GM23248 (cell line): ENCODE results near the gene MFSD1.

ENCODE experiments used
- EZH2 ChIP-seq: fragments of 200-600 bp; sonication (generic); IDR thresholded peaks from 2 replicates; pipeline ENCODE4 v1.6.1; 2018; ENCODE audit warnings: antibody characterized with exemption, mild to moderate bottlenecking; ENCODE audit not compliant: insufficient read depth, poor library complexity, severe bottlenecking
- EZH2phosphoT487 ChIP-seq: fragments of 200-600 bp; sonication (generic); IDR thresholded peaks from 2 replicates; pipeline ENCODE4 v1.6.1; 2018; ENCODE audit warnings: antibody characterized with exemption, moderate library complexity, mild to moderate bottlenecking, low read depth; ENCODE audit not compliant: insufficient read depth

DNA sequence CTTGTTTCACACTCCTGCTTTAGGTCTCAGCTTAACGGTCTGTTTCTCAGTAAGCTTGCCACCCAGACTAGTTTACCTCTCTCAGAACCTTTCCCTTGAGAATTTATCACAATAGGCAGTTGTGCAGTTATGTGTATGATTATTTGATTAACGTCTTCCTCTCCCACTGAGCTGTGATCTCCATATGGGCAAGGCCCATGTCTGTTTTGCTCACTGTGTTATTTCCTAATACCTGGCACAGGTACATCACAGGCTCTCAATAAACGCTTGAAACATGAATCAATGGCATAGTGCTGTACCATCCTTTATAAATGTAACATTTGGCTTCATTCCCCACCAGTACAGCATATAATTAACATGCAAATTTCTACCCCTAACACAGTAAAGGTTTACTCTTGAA, 40.5 kb upstream of the MFSD1 start:
- TF ChIP-seq EZH2 = no peak
- no peak for TF ChIP-seq EZH2phosphoT487
